ENCODE data around the gene ZBTB5.
"Not testable (repeated sequence)": the region's sequence is repeated elsewhere in the genome, so short reads cannot be mapped to it uniquely, and the experiment has no call there.

Gene ZBTB5

GRCh38 chr9:37465249-37466036 is at the start of gene ZBTB5:
Gene ZBTB5, minus strand, starts transcription at chr9:37465450. Its CDS starts 22,899 bp downstream, at chr9:37442551.
- DNase-seq, result peak; percentile 98 to 99

- DNase-seq, result no peak
Observed at GRCh38 chr9:37514999-37515398, 49.7 kb upstream of the ZBTB5 start.

- DNase-seq, result not testable (repeated sequence)
Observed at GRCh38 chr9:37514415-37514814, 49.2 kb upstream of the ZBTB5 start.

- no peak for DNase-seq
Observed at GRCh38 chr9:37512437-37512836, 47.2 kb upstream of the ZBTB5 start.

- DNase-seq, result no peak
Observed at GRCh38 chr9:37511016-37512010, 46.1 kb upstream of the ZBTB5 start.

- DNase-seq, result not testable (repeated sequence)
Observed at GRCh38 chr9:37510053-37510452, 44.8 kb upstream of the ZBTB5 start.

GRCh38 chr9:37509536-37509935 is 44.3 kb upstream of the ZBTB5 start:
- DNase-seq, result no peak

- DNase-seq, result no peak
Observed at GRCh38 chr9:37508834-37509206, 43.6 kb upstream of the ZBTB5 start.

GRCh38 chr9:37508135-37508833 is 43.0 kb upstream of the ZBTB5 start:
- no peak for DNase-seq

- no peak for DNase-seq
Observed at GRCh38 chr9:37507566-37508134, 42.4 kb upstream of the ZBTB5 start.

- no peak for DNase-seq
Observed at GRCh38 chr9:37504605-37505004, 39.4 kb upstream of the ZBTB5 start.

- DNase-seq, result peak; percentile 12 to 14
Observed at GRCh38 chr9:37503736-37504135, 38.5 kb upstream of the ZBTB5 start.

GRCh38 chr9:37501957-37502596 is 36.8 kb upstream of the ZBTB5 start:
- DNase-seq, result no peak

- no peak for DNase-seq
Observed at GRCh38 chr9:37499297-37499696, 34.0 kb upstream of the ZBTB5 start.

- no peak for DNase-seq
Observed at GRCh38 chr9:37498457-37498856, 33.2 kb upstream of the ZBTB5 start.

- DNase-seq, result no peak
Observed at GRCh38 chr9:37497320-37497719, 32.1 kb upstream of the ZBTB5 start.

- no peak for DNase-seq
Observed at GRCh38 chr9:37496020-37496419, 30.8 kb upstream of the ZBTB5 start.

- DNase-seq, result no peak
Observed at GRCh38 chr9:37495571-37495970, 30.3 kb upstream of the ZBTB5 start.

GRCh38 chr9:37491939-37492338 is 26.7 kb upstream of the ZBTB5 start:
- DNase-seq, result no peak

- no peak for DNase-seq
Observed at GRCh38 chr9:37486616-37487548, 21.6 kb upstream of the ZBTB5 start.

- no peak for DNase-seq
Observed at GRCh38 chr9:37486256-37486615, 21.0 kb upstream of the ZBTB5 start.
